ENCODE results near the gene FBXW7. TPM values are rescaled to one million over a fixed set of nuclear protein-coding genes. Genes with fewer than 3 reads are reported as not detected.

The FBXW7 gene
- polyA plus RNA-seq, 1 of the 3 experiments (the other 2 are of a cell fraction), result 7.7 TPM

GRCh38 chr4:152458801-152459302 lies 77.0 kb downstream of the FBXW7 start:
- no peak overlapping the region for H2AFZ ChIP-seq (ENCODE audit: low read depth)
- no peak overlapping the region for H3K9ac ChIP-seq
- WGBS (ENCODE audit: low lambda C conversion rate), result 100% methylated on average over 1 of the region's 1 CpG
- H3K79me2 ChIP-seq (ENCODE audit: insufficient read depth), result peaks cover 68% of the 10 kb centered on the region
- no peaks in the 10 kb centered on the region for H3F3A ChIP-seq (replicated peaks; ENCODE audit: insufficient read depth)
- ChIA-PET CTCF (interaction anchor here (0.9 to 3.7 kb wide), 3 partner anchors 18 to 181 kb away, joined by 3 to 15 read pairs (median 3); no protein-coding TSS in a partner anchor), POLR2A (no interaction called here)
- no peak overlapping the region for H3K4me3 ChIP-seq (ENCODE audit: low read depth in 2 of 2, low read length in 1 of 2)
- H3K9me3 ChIP-seq, result no peaks in the 10 kb centered on the region
- H3K4me2 ChIP-seq, result no peak overlapping the region
- TF ChIP-seq USF2 (IDR thresholded peaks at IDR 0.05; ENCODE audit: borderline replicate concordance, low read depth, low read length) (no peak), ELF1 (IDR thresholded peaks at IDR 0.05) (no peak), POLR2AphosphoS5 (IDR thresholded peaks at IDR 0.05; ENCODE audit: low read depth, low read length) (no peak), ZBTB33 (IDR thresholded peaks at IDR 0.05; ENCODE audit: borderline replicate concordance, low read depth) (no peak), RCOR1 (IDR thresholded peaks at IDR 0.05; ENCODE audit: low read length) (no peak), CTCF (IDR thresholded peaks at IDR 0.05) (no peak), RAD21 (IDR thresholded peaks at IDR 0.05; ENCODE audit: low read length) (no peak), REST (IDR thresholded peaks at IDR 0.05; ENCODE audit: low read depth, low read length) (no peak), EZH2phosphoT487 (IDR thresholded peaks at IDR 0.05; ENCODE audit: borderline replicate concordance, low read depth) (no peak), TEAD4 (IDR thresholded peaks at IDR 0.05; ENCODE audit: borderline replicate concordance, insufficient read depth) (no peak), TAF1 (IDR thresholded peaks at IDR 0.05; ENCODE audit: borderline replicate concordance, low read depth, low read length) (no peak), JUND (IDR thresholded peaks at IDR 0.05) (no peak), NRF1 (IDR thresholded peaks at IDR 0.05; ENCODE audit: low read depth, low read length) (no peak), SIN3A (IDR thresholded peaks at IDR 0.05; ENCODE audit: borderline replicate concordance, low read depth, low read length) (no peak), SMC3 (IDR thresholded peaks at IDR 0.05; ENCODE audit: low read depth, low read length) (no peak), MEF2A (IDR thresholded peaks at IDR 0.05; ENCODE audit: borderline replicate concordance, low read depth) (no peak)
- H3K27me3 ChIP-seq (ENCODE audit: insufficient read depth), result no peaks in the 10 kb centered on the region
- no peaks in the 10 kb centered on the region for H3K9me2 ChIP-seq
- peaks cover 2 to 3% of the 10 kb centered on the region in 2 experiments; a peak in 2 of 4 replicates for H3K4me1 ChIP-seq (ENCODE audit: control insufficient read depth in 1 of 2, insufficient read depth in 2 of 2, low read depth in 1 of 2, low read length in 1 of 2)
- H3K27ac ChIP-seq (ENCODE audit: low read depth in 2 of 2, low read length in 1 of 2), result no peak overlapping the region
- no peak for DNase-seq
- H4K20me1 ChIP-seq (ENCODE audit: insufficient read depth), result peaks cover 18% of the 10 kb centered on the region; the same call in 1 of the 2 replicates
- H3K36me3 ChIP-seq (replicated peaks in 1 of 2; ENCODE audit: control insufficient read depth in 1 of 2, insufficient read depth in 2 of 2, low read length in 1 of 2), result peaks cover 0 to 3% of the 10 kb centered on the region in 2 experiments
